HG03159 (cell line): ENCODE data around the gene ELL2.
"Not testable (repeated sequence)": the region's sequence is repeated elsewhere in the genome, so short reads cannot be mapped to it uniquely, and the experiment has no call there.

ENCODE experiments used
- ATAC-seq: cut with Tn5 transposase; IDR thresholded peaks from one replicate; pipeline ENCODE4 v1.9.1; 2021; ENCODE audit warnings: mild to moderate bottlenecking, moderate library complexity; ENCODE audit not compliant: unreplicated experiment

The ELL2 gene

GRCh38 chr5:95841914-95842812 is 119.5 kb downstream of the ELL2 start:
- ATAC-seq = no peak

DNA sequence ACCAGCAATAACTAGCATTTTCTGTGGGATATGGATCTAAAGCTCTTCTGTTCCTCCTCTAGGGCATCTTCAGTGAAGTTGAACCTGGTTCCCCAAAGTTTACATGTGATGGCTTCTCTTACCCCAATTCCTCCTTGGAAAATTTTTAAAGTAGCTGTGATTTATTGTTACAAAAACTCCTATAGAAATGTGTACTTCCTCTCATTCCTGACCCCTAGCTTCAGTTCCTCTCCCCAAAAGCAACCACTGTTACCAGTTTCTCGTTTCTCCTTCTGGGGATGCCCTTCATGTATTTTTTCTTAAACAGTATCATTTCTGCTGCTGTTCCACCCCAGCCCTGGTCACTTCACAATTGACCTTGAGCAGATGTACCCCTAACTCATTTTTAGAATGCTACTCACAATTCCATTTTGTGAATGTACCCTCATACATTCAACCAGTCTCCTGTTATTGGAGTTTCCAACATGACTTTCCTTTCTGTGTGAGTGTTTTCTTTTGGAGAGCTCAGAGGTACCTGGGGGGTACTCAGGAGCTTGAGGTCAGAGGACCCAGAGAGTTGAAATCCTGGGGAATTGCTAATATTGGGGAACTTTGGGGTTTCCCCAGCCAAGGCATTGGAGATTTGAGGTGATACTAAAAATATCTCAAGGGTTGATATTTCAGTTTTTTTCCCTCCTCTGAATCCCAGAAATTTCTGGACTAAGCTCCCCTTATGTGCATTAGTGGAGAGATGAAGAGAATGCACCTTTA is 120.5 kb downstream of the ELL2 start:
- no peak for ATAC-seq

DNA sequence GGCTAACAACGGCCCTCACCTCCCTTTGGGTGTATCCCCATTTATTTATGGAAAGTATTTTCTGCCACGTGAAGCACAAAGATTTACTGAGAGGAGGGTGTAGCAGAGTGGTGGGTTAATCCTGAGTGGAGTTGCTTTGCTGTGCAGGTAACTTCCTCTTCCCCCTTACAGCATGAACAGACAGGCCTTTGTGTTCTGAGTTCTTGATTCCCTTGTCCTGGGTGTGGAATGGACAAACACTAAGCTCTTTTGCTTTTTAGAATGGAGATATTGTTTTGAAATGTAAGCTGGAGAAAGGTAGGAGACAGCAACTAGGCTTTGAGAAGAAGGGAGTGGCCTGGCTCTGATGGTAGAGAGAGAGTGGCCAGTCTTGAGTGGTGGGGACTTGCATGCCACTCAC is 122.0 kb downstream of the ELL2 start:
- no peak for ATAC-seq

- ATAC-seq = no peak
Measured at GRCh38 chr5:95838556-95838955, 123.1 kb downstream of the ELL2 start.

GRCh38 chr5:95838001-95838520 is 123.6 kb downstream of the ELL2 start:
- ATAC-seq = no peak

- ATAC-seq = no peak
Measured at GRCh38 chr5:95837492-95837891, 124.2 kb downstream of the ELL2 start.

GRCh38 chr5:95836971-95837370 is 124.7 kb downstream of the ELL2 start:
- ATAC-seq = not testable (repeated sequence)

GRCh38 chr5:95836544-95836943 is 125.1 kb downstream of the ELL2 start:
- ATAC-seq = no peak

DNA sequence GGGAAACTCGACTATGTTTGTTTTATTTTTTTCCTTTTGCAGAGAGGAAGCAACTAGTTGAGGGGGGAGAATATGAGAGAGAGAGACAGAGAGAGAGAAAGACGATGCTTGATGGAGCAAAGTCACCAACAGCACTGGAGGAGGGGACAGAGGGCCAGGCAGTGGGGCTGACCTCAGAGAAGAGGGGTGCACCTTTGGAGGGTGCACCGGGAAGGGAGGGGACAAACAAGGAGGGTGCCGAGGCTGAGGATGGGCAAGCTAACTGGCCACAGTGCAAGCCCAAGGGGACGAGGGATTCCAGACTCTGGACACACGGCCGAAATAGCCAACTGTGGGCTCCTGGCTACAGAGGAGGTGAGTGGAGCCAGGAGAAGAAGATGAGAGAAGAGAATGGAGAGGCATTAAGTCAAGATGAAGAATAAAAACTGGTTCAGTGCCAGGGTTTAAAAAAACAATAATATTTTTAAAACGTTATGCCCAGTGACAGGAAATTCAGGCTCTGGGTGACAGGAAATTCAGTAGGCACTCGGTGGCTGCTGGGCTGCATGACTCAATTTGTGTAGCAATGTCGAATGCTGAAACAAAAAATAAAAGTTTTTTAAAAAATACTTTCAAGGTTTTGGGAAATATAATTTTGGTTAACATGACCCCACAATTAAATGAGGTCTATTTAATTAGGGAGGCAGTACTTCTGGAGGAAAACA is 125.8 kb downstream of the ELL2 start:
- ATAC-seq = no peak
